ENCODE measurements around the gene ABHD4.

Gene ABHD4

DNA sequence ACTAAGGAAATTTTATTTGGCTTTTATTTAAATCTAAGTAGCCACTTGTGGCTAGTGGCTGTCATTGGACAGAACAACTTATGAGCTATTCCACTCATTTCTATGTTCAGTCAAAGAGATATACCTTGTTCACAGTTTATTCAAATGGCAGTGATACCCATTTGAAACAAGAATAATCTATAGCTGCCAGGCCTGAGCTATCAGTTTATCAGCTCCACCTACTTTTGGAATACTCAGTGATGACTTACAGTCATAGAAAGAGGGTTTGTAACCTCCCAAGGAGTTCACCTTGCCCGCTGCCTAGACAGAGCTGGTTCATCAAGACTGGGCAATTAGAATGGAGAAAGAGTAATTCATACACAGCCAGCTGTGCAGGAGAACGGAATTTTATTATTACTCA, 4.5 kb upstream of the ABHD4 start:
- H3K36me3 ChIP-seq (ENCODE audit: control insufficient read depth, insufficient read depth, low read length), result no peaks in the 10 kb centered on the region
- H3K9ac ChIP-seq (ENCODE audit: low read length), result no peak overlapping the region
- no peaks in the 10 kb centered on the region for H3K27me3 ChIP-seq (ENCODE audit: control insufficient read depth, insufficient read depth, low read length)
- H3K4me1 ChIP-seq (ENCODE audit: control insufficient read depth, insufficient read depth, low read length), result peaks cover 20% of the 10 kb centered on the region
- no peak overlapping the region for H3K27ac ChIP-seq (ENCODE audit: low read depth, low read length)
- no peaks in the 10 kb centered on the region for H3K9me3 ChIP-seq (ENCODE audit: control insufficient read depth, insufficient read depth, low read depth, low read length)
- H3K4me3 ChIP-seq (ENCODE audit: low read depth, low read length), result no peak overlapping the region

DNA sequence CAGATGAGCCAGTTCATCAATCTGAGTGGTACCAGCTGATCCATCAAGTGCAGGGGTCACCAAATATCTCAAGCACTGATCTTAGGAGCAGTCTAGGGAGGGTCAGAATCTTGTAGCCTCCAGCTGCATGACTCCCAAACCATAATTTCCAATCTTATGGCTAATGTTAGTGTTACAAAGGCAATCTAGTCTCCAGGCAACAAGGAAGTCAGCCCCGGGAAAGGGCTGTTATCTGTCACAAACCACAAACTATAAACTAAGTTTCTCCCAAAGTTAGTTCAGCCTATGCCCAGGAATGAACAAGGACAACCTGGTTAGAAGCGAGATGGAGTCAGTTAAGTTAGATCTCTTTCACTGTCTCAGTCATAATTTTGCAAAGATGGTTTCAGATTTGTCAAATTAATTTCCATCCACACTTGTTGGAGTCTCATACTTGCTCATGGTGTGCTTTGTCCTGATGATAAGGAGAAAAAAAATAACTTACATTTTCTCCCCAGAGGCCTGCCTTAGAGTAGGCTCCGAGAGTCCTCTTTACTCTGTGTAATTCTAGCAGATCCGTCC, 3.9 kb upstream of the ABHD4 start:
- Histone ChIP-seq H3K4me1 (ENCODE audit: control insufficient read depth, insufficient read depth, low read length) (peaks cover 22% of the 10 kb centered on the region), H3K27ac (ENCODE audit: low read depth, low read length) (no peak overlapping the region), H3K27me3 (ENCODE audit: control insufficient read depth, insufficient read depth, low read length) (no peaks in the 10 kb centered on the region), H3K9ac (ENCODE audit: low read length) (no peak overlapping the region), H3K4me3 (ENCODE audit: low read depth, low read length) (no peak overlapping the region), H3K36me3 (ENCODE audit: control insufficient read depth, insufficient read depth, low read length) (no peaks in the 10 kb centered on the region), H3K9me3 (ENCODE audit: control insufficient read depth, insufficient read depth, low read depth, low read length) (no peaks in the 10 kb centered on the region)

DNA sequence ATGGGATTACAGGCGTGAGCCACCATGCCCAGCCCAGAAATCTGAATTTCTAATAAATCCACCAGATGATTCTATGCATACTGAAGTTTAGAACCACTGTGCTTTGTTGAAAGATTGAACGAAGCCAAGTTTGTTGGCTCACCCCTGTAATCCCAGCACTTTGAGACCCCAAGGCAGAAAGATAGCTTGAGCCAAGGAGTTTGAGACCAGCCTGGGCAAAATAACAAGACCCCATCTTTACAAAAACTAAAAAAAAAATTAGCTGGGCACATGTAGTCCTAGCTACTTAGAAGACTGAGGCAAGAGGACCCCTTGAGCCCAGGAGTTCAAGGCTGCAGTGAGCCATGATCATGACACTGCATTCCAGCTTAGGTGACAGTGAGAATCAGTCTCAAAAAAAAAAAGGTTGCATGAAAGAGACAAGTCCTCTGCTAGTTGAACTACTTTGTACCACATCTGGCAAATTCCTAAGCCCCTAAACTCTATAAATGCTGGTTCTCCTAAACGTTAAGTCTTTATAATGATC, 1.7 kb upstream of the ABHD4 start:
- no peaks in the 10 kb centered on the region for H3K27me3 ChIP-seq (ENCODE audit: control insufficient read depth, insufficient read depth, low read length)
- no peaks in the 10 kb centered on the region for H3K9me3 ChIP-seq (ENCODE audit: control insufficient read depth, insufficient read depth, low read depth, low read length)
- no peak overlapping the region for H3K27ac ChIP-seq (ENCODE audit: low read depth, low read length)
- H3K4me3 ChIP-seq (ENCODE audit: low read depth, low read length), result no peak overlapping the region
- H3K9ac ChIP-seq (ENCODE audit: low read length), result no peak overlapping the region
- H3K4me1 ChIP-seq (ENCODE audit: control insufficient read depth, insufficient read depth, low read length), result peaks cover 27% of the 10 kb centered on the region
- H3K36me3 ChIP-seq (ENCODE audit: control insufficient read depth, insufficient read depth, low read length), result peaks cover 5% of the 10 kb centered on the region

DNA sequence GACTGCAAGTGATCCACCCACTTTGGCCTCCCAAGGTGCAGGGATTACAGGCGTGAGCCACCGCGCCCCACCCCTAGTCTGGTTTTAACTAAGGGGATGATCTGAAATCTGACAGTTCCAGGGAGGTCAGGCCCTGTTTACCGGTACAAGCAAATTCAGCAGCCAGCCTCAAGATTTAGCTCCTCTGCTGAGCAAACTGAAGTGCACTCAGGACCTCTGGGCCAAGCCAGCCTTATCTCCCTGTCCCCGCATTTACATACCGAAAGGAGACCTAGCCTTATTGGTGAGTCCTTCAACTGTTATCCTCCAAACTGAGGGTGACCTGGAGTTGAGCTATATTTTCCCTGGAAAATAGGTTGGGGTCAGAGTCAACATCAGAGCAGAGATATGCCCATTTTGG, 835 bp upstream of the ABHD4 start:
- peak overlapping the region; percentile 88 for H3K4me3 ChIP-seq (ENCODE audit: low read depth, low read length)
- no peaks in the 10 kb centered on the region for H3K9me3 ChIP-seq (ENCODE audit: control insufficient read depth, insufficient read depth, low read depth, low read length)
- peaks cover 13% of the 10 kb centered on the region for H3K36me3 ChIP-seq (ENCODE audit: control insufficient read depth, insufficient read depth, low read length)
- no peak overlapping the region for H3K27ac ChIP-seq (ENCODE audit: low read depth, low read length)
- H3K9ac ChIP-seq (ENCODE audit: low read length), result no peak overlapping the region
- H3K4me1 ChIP-seq (ENCODE audit: control insufficient read depth, insufficient read depth, low read length), result peaks cover 24% of the 10 kb centered on the region
- no peaks in the 10 kb centered on the region for H3K27me3 ChIP-seq (ENCODE audit: control insufficient read depth, insufficient read depth, low read length)

DNA sequence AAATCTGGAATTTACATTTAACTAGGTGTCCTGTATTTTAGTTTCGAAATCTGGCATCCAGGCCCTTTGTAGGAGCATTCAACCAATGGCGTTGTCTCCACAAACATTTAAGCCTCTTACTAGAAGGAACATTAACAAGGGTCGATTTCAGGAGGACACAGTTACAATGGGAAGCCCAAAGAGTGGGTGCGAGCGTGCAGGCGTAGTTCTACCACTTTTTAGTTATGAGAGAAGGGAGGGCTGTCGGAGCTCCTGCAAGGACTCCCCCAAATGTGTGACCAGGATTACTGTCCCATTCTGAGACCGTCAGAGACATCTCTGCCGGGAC, 365 bp upstream of the ABHD4 start:
- no peaks in the 10 kb centered on the region for H3K27me3 ChIP-seq (ENCODE audit: control insufficient read depth, insufficient read depth, low read length)
- peaks cover 20% of the 10 kb centered on the region for H3K4me1 ChIP-seq (ENCODE audit: control insufficient read depth, insufficient read depth, low read length)
- no peaks in the 10 kb centered on the region for H3K9me3 ChIP-seq (ENCODE audit: control insufficient read depth, insufficient read depth, low read depth, low read length)
- H3K4me3 ChIP-seq (ENCODE audit: low read depth, low read length), result peak overlapping the region; percentile 88
- 0 out of 2 replicates have a peak overlapping the region, but pooled peaks have one; percentile 33 for H3K27ac ChIP-seq (ENCODE audit: low read depth, low read length)
- H3K9ac ChIP-seq (ENCODE audit: low read length), result peak overlapping the region; percentile 68
- H3K36me3 ChIP-seq (ENCODE audit: control insufficient read depth, insufficient read depth, low read length), result peaks cover 18% of the 10 kb centered on the region

DNA sequence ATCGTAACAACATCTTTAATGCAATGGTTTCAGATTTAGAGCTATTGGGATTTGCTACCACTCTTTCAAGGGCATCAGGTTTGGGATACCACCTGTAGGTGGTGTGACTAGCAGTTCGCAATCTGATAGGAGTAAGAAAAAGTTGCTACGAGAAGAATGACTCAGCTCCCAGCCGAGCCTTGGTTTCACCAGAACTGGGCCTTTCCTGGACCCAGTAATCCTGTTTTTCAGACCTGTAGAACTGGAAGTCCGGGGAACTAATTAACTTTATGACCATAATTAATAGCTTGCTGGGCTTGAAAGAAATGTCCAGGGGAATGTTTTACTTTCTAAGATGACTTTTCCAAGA, 770 bp downstream of the ABHD4 start:
- Histone ChIP-seq H3K4me3 (ENCODE audit: low read depth, low read length) (peak overlapping the region; percentile 88), H3K27me3 (ENCODE audit: control insufficient read depth, insufficient read depth, low read length) (no peaks in the 10 kb centered on the region), H3K4me1 (ENCODE audit: control insufficient read depth, insufficient read depth, low read length) (peaks cover 16% of the 10 kb centered on the region), H3K36me3 (ENCODE audit: control insufficient read depth, insufficient read depth, low read length) (peaks cover 29% of the 10 kb centered on the region), H3K9ac (ENCODE audit: low read length) (peak overlapping the region; percentile 68), H3K9me3 (ENCODE audit: control insufficient read depth, insufficient read depth, low read depth, low read length) (no peaks in the 10 kb centered on the region), H3K27ac (ENCODE audit: low read depth, low read length) (no peak overlapping the region; the same call in 1 of the 2 replicates)

DNA sequence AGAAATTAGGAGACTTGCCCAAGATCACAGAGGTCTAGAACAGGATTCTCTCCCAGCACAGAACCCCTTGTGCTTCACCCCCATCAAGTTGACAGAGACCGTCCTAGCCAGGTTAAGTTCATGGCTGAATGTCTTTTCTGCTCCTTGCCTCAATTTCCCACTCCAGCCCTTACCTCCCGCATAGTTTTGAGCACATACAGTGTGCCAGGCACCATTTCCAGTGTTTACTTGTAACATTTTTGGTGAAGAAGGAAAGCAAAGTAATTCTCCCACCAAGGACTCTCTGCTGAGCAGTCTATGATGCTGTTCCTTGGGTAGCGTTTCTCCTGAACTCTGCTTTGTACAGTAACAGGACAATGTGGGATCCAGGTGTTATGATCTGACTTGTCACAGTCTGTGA, 1.2 kb downstream of the ABHD4 start:
- H3K27ac ChIP-seq (ENCODE audit: low read depth, low read length), result no peak overlapping the region
- peak overlapping the region; percentile 88 for H3K4me3 ChIP-seq (ENCODE audit: low read depth, low read length)
- H3K9me3 ChIP-seq (ENCODE audit: control insufficient read depth, insufficient read depth, low read depth, low read length), result no peaks in the 10 kb centered on the region
- H3K4me1 ChIP-seq (ENCODE audit: control insufficient read depth, insufficient read depth, low read length), result peaks cover 16% of the 10 kb centered on the region
- H3K27me3 ChIP-seq (ENCODE audit: control insufficient read depth, insufficient read depth, low read length), result no peaks in the 10 kb centered on the region
- peak overlapping the region; percentile 68 for H3K9ac ChIP-seq (ENCODE audit: low read length)
- H3K36me3 ChIP-seq (ENCODE audit: control insufficient read depth, insufficient read depth, low read length), result peaks cover 32% of the 10 kb centered on the region

DNA sequence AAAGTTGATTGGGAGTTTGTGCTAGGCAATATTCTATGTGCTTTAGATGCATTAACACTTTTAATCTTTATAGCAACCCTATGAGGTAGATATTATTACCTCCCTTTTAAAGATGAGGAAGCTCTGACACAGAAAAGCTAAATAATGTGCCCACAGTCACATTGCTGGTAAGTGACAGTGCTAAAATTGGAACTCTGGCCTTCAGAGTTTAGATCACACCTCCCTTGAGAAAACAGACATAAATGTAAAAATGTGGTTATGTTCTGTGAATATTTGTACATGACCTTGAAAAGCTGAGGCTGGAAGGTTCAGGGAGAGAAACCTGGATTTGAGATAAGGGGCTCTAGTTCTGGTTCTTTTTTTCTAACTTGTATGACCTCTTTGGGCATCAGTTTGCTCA, 1.9 kb downstream of the ABHD4 start:
- no peak overlapping the region for H3K9ac ChIP-seq (ENCODE audit: low read length)
- H3K27ac ChIP-seq (ENCODE audit: low read depth, low read length), result no peak overlapping the region
- peaks cover 16% of the 10 kb centered on the region for H3K4me1 ChIP-seq (ENCODE audit: control insufficient read depth, insufficient read depth, low read length)
- H3K27me3 ChIP-seq (ENCODE audit: control insufficient read depth, insufficient read depth, low read length), result no peaks in the 10 kb centered on the region
- peaks cover 39% of the 10 kb centered on the region for H3K36me3 ChIP-seq (ENCODE audit: control insufficient read depth, insufficient read depth, low read length)
- H3K4me3 ChIP-seq (ENCODE audit: low read depth, low read length), result no peak overlapping the region; the same call in 1 of the 2 replicates
- H3K9me3 ChIP-seq (ENCODE audit: control insufficient read depth, insufficient read depth, low read depth, low read length), result no peaks in the 10 kb centered on the region

DNA sequence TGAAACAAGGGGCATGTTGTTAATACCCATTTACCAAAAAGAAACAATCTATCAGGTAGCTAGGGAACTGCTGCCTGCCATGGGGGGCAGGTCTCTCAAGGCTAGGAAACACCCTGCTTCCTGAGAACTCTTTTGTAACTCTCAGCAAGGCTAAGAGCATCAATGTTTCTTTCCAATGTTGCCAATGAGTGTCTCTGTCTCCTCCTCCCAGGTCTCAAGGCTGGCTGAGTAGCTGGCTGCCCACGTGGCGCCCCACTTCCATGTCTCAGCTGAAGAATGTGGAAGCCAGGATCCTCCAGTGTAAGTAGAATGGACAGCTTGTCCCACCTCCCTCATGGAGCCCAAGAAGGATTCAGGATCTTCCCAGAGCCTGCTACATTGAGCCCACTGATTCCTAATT, 3.4 kb downstream of the ABHD4 start:
- Histone ChIP-seq H3K36me3 (ENCODE audit: control insufficient read depth, insufficient read depth, low read length) (peaks cover 53% of the 10 kb centered on the region), H3K27ac (ENCODE audit: low read depth, low read length) (no peak overlapping the region), H3K9ac (ENCODE audit: low read length) (no peak overlapping the region), H3K27me3 (ENCODE audit: control insufficient read depth, insufficient read depth, low read length) (no peaks in the 10 kb centered on the region), H3K4me3 (ENCODE audit: low read depth, low read length) (no peak overlapping the region), H3K4me1 (ENCODE audit: control insufficient read depth, insufficient read depth, low read length) (peaks cover 16% of the 10 kb centered on the region), H3K9me3 (ENCODE audit: control insufficient read depth, insufficient read depth, low read depth, low read length) (no peaks in the 10 kb centered on the region)

DNA sequence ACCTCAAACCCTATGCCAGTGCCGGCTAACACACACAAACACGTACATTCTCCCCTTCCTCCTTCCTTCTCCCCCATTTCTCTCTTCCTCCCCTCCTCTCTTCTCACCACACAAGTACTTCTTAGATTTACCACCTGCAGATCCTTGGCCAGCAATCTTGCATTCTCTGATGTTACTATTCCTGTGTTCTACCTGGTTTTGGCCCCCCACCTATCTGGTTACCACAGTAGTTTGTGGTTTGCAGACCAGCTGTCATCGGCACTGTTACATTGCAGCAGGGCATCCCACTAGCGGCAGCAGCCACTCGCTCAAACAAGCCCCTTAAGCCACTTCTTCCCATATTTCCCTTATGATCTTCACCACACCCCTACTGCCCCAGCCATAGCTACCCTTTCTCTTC, 3.9 kb downstream of the ABHD4 start:
- H3K27me3 ChIP-seq (ENCODE audit: control insufficient read depth, insufficient read depth, low read length), result no peaks in the 10 kb centered on the region
- no peaks in the 10 kb centered on the region for H3K9me3 ChIP-seq (ENCODE audit: control insufficient read depth, insufficient read depth, low read depth, low read length)
- no peak overlapping the region for H3K9ac ChIP-seq (ENCODE audit: low read length)
- peaks cover 16% of the 10 kb centered on the region for H3K4me1 ChIP-seq (ENCODE audit: control insufficient read depth, insufficient read depth, low read length)
- H3K27ac ChIP-seq (ENCODE audit: low read depth, low read length), result no peak overlapping the region
- peaks cover 58% of the 10 kb centered on the region for H3K36me3 ChIP-seq (ENCODE audit: control insufficient read depth, insufficient read depth, low read length)
- no peak overlapping the region for H3K4me3 ChIP-seq (ENCODE audit: low read depth, low read length)

DNA sequence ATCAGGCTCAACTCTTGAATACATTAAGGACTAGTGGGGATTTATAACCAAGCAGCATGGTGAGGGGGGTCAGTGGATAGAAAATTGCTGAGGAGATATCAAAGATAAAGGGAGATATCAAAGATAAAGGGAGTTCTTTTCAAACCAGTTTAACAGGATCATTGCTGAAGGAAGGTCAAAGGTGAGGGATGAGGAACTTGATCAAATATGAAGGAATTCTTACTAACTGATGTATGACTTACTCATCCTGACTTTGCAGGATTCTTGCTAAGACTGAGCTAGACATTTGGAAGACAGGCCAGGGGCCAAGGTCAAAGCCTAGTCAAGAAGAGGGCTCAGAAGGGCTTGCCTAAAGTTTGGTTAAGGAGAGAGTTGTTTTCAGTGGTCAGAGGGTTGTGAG, 4.8 kb downstream of the ABHD4 start:
- Histone ChIP-seq H3K36me3 (ENCODE audit: control insufficient read depth, insufficient read depth, low read length) (peaks cover 67% of the 10 kb centered on the region), H3K9me3 (ENCODE audit: control insufficient read depth, insufficient read depth, low read depth, low read length) (no peaks in the 10 kb centered on the region), H3K27me3 (ENCODE audit: control insufficient read depth, insufficient read depth, low read length) (no peaks in the 10 kb centered on the region), H3K9ac (ENCODE audit: low read length) (no peak overlapping the region), H3K4me3 (ENCODE audit: low read depth, low read length) (no peak overlapping the region), H3K27ac (ENCODE audit: low read depth, low read length) (no peak overlapping the region), H3K4me1 (ENCODE audit: control insufficient read depth, insufficient read depth, low read length) (peaks cover 8% of the 10 kb centered on the region; the same call in 1 of the 2 replicates)

DNA sequence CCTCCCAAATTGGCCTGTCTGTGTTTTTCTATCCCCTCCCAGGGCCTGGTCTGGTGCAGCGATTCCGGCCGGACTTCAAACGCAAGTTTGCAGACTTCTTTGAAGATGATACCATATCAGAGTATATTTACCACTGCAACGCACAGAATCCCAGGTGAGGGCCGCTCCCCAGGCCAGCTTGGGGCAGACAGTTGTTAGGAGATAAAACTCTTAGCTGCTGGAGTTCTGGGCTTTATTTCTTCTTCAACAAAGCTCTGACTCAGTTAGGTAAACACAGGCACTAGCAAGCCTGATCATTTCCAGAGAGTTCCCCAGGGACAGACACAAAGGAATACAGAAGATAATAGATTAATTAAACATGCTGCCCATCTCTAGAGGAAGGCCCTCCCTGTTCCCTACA, 8.3 kb downstream of the ABHD4 start:
- Histone ChIP-seq H3K9me3 (ENCODE audit: control insufficient read depth, insufficient read depth, low read depth, low read length) (no peaks in the 10 kb centered on the region), H3K27me3 (ENCODE audit: control insufficient read depth, insufficient read depth, low read length) (no peaks in the 10 kb centered on the region), H3K36me3 (ENCODE audit: control insufficient read depth, insufficient read depth, low read length) (peaks cover 91% of the 10 kb centered on the region), H3K27ac (ENCODE audit: low read depth, low read length) (no peak overlapping the region), H3K9ac (ENCODE audit: low read length) (no peak overlapping the region), H3K4me3 (ENCODE audit: low read depth, low read length) (no peak overlapping the region), H3K4me1 (ENCODE audit: control insufficient read depth, insufficient read depth, low read length) (no peaks in the 10 kb centered on the region)

Data from HUES6 (cell line).